GM23338 (cell line): ENCODE results near the gene DYRK1A. TPM values are rescaled to one million over a fixed set of nuclear protein-coding genes. Genes with fewer than 3 reads are reported as not detected.
A peak's percentile ranks its signal among the peaks of the same experiment; 100 is the strongest.

Experiments used
- ATAC-seq: fragments of 200-7000 bp; cut with Tn5 transposase; 3 replicates; pipeline ENCODE4 v1.9.1; 2020
- DNase-seq: peaks from one replicate; pipeline ENCODE4 v3.0.0-alpha.2; 2015; ENCODE audit warnings: low spot score
- H2AFZ ChIP-seq: fragments of 200-600 bp; sonication (generic); 2 replicates; pipeline ENCODE4 v1.8.0; 2016; ENCODE audit warnings: antibody characterized with exemption, mild to moderate bottlenecking, moderate library complexity
- H3F3A ChIP-seq: fragments of 200-600 bp; sonication (generic); replicated peaks from 2 replicates; pipeline ENCODE4 v1.8.0; 2017; ENCODE audit warnings: antibody characterized with exemption, mixed run types, low read depth
- H3K27ac ChIP-seq: fragments of 200-600 bp; sonication (generic); 2 replicates; pipeline ENCODE4 v1.6.1; 2016; ENCODE audit warnings: low read depth
- H3K27me3 ChIP-seq: fragments of 200-600 bp; sonication (generic); 2 replicates; pipeline ENCODE4 v1.8.0; 2016; ENCODE audit warnings: mild to moderate bottlenecking, mixed run types, moderate library complexity; ENCODE audit not compliant: insufficient read depth
- H3K36me3 ChIP-seq: fragments of 200-600 bp; sonication (generic); 2 replicates; pipeline ENCODE4 v1.8.0; 2016; ENCODE audit warnings: mild to moderate bottlenecking; ENCODE audit not compliant: insufficient read depth
- H3K4me1 ChIP-seq: fragments of 200-600 bp; sonication (generic); 2 replicates; pipeline ENCODE4 v1.8.0; 2016; ENCODE audit warnings: mild to moderate bottlenecking, moderate library complexity; ENCODE audit not compliant: insufficient read depth
- H3K4me2 ChIP-seq: fragments of 200-600 bp; sonication (generic); 2 replicates; pipeline ENCODE4 v1.7.1; 2017; ENCODE audit warnings: mixed run types
- H3K4me3 ChIP-seq: fragments of 200-600 bp; sonication (generic); 2 replicates; pipeline ENCODE4 v1.6.1; 2016; ENCODE audit warnings: mixed run types
- H3K79me2 ChIP-seq: fragments of 200-600 bp; sonication (generic); replicated peaks from 2 replicates; pipeline ENCODE4 v1.8.0; 2017; ENCODE audit warnings: mild to moderate bottlenecking; ENCODE audit not compliant: insufficient read depth
- H3K9me2 ChIP-seq: fragments of 200-600 bp; sonication (generic); 2 replicates; pipeline ENCODE4 v1.8.0; 2017; ENCODE audit not compliant: insufficient read depth
- H4K20me1 ChIP-seq: fragments of 200-600 bp; sonication (generic); replicated peaks from 2 replicates; pipeline ENCODE4 v1.8.0; 2017; ENCODE audit warnings: mild to moderate bottlenecking; ENCODE audit not compliant: insufficient read depth
- H3K27ac Mint-ChIP-seq: 2 replicates; pipeline ENCODE4 v1.8.0; 2020; ENCODE audit warnings: inconsistent platforms, mild to moderate bottlenecking, moderate library complexity, mixed read lengths
- H3K27me3 Mint-ChIP-seq: 3 replicates; pipeline ENCODE4 v1.8.0; 2022; ENCODE audit warnings: low read depth, mild to moderate bottlenecking, moderate library complexity, mixed read lengths, inconsistent platforms; ENCODE audit not compliant: insufficient read depth, poor library complexity
- H3K36me3 Mint-ChIP-seq: 3 replicates; pipeline ENCODE4 v1.8.0; 2021; ENCODE audit warnings: low read depth, mild to moderate bottlenecking, inconsistent platforms, moderate library complexity, mixed read lengths
- H3K4me1 Mint-ChIP-seq: 3 replicates; pipeline ENCODE4 v1.8.0; 2020; ENCODE audit warnings: mild to moderate bottlenecking, inconsistent platforms, mixed read lengths
- H3K4me3 Mint-ChIP-seq: 3 replicates; pipeline ENCODE4 v1.8.0; 2021; ENCODE audit warnings: moderate library complexity, mild to moderate bottlenecking, inconsistent platforms, mixed read lengths
- H3K9me3 Mint-ChIP-seq: 3 replicates; pipeline ENCODE4 v1.8.0; 2020; ENCODE audit warnings: moderate library complexity, mild to moderate bottlenecking, inconsistent platforms, mixed read lengths
- CREB1 ChIP-seq: fragments of 250-450 bp; sonication (Bioruptor Pico); IDR thresholded peaks from 2 replicates; pipeline ENCODE4 v1.5.0; 2020; ENCODE audit warnings: low read depth, mild to moderate bottlenecking, moderate library complexity
- EZH2 ChIP-seq: fragments of 200-600 bp; sonication (generic); IDR thresholded peaks from one replicate; pipeline ENCODE4 v1.8.0; 2017; ENCODE audit warnings: antibody characterized with exemption, mild to moderate bottlenecking, low read depth; ENCODE audit not compliant: unreplicated experiment
- EZH2phosphoT487 ChIP-seq: fragments of 200-600 bp; sonication (generic); IDR thresholded peaks from one replicate; pipeline ENCODE4 v1.8.1; 2018; ENCODE audit warnings: antibody characterized with exemption; ENCODE audit not compliant: unreplicated experiment
- JUNB ChIP-seq: IDR thresholded peaks from one replicate; pipeline ENCODE4 v1.6.1; 2016; ENCODE audit warnings: antibody characterized with exemption; ENCODE audit not compliant: unreplicated experiment
- NANOG ChIP-seq: IDR thresholded peaks from 2 replicates; pipeline ENCODE4 v1.6.1; 2016; ENCODE audit warnings: antibody characterized with exemption, borderline replicate concordance
- POLR2AphosphoS5 ChIP-seq: IDR thresholded peaks from 2 replicates; pipeline ENCODE4 v1.6.1; 2016; ENCODE audit warnings: antibody characterized with exemption, low read depth
- STAT1 ChIP-seq: IDR thresholded peaks from one replicate; pipeline ENCODE4 v1.6.1; 2016; ENCODE audit warnings: antibody characterized with exemption; ENCODE audit not compliant: unreplicated experiment
- ZNF114 ChIP-seq: fragments of 250-450 bp; sonication (Bioruptor Pico); IDR thresholded peaks from 2 replicates; pipeline ENCODE4 v1.5.0; 2020; ENCODE audit warnings: mild to moderate bottlenecking, moderate library complexity
- ZNF331 ChIP-seq: fragments of 250-450 bp; sonication (Bioruptor Pico); IDR thresholded peaks from 2 replicates; pipeline ENCODE4 v1.5.0; 2020; ENCODE audit warnings: low read depth, mild to moderate bottlenecking, moderate library complexity
- polyA plus RNA-seq: library from polyadenylated mRNA; unstranded; fragments of >200 nt; fragmentation: Nextera tagmentation; extraction: Ambion mirVana; gene quantifications from 2 replicates; pipeline ENCODE4 v1.2.1, GENCODE V29; 2016
- total RNA-seq: library from RNA; depleted of rRNA; stranded (reverse); fragments of >200 nt; shearing (Covaris generic); gene quantifications from 2 replicates; pipeline ENCODE4 v1.2.3, GENCODE V29; 2014
- TF ChIP-seq, protein P1 (sequence below): IDR thresholded peaks from one replicate; pipeline ENCODE4 v1.6.1; 2018; ENCODE audit warnings: antibody characterized with exemption; ENCODE audit not compliant: unreplicated experiment
- TF ChIP-seq, protein P2 (sequence below), 2 experiments: fragments of 200-600 bp in 1 of 2; sonication (generic) in 1 of 2; conservative IDR thresholded peaks; 2 replicates each; pipeline versions ENCODE4 v1.5.1 to v1.6.1; 2016 to 2017; ENCODE audit warnings: antibody characterized with exemption in 2 of 2, low read depth in 2 of 2, mild to moderate bottlenecking in 2 of 2, moderate library complexity in 1 of 2
- TF ChIP-seq, protein P3 (sequence below): fragments of 250-450 bp; sonication (Bioruptor Pico); IDR thresholded peaks from 2 replicates; pipeline ENCODE4 v1.5.0; 2020; ENCODE audit warnings: mild to moderate bottlenecking, moderate library complexity
- TF ChIP-seq, protein P4 (sequence below): IDR thresholded peaks from 2 replicates; pipeline ENCODE4 v1.6.1; 2016; ENCODE audit warnings: antibody characterized with exemption

DYRK1A gene
- total and polyA plus RNA-seq, 2 experiments from 2014 or later: 10.3 to 84.7 TPM

DNA sequence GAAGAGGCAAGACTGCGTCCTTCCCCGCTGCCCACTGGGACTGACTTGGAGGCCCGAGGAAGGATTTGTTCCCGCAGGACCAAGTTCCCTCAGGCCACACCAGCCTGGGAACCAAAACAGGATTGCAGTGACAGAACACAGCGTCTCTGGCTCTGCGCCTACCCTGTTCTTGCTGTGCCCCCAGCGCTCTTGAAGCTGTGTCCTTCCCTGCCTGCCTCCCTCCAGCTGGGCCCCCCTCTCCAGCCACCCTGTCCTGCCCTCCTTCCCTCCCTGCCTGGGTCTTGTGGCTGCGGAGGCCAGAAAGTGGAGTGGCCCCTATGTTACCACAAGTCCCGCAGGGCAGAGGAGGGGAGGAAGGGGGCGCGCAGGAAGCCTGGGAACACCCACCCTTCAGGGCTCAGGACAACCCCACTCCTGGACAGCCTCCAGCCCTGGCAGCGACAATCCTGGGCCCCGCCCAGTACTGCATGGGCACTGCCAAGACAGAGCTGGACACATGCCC is 164.9 kb downstream of the DYRK1A start:
- DNase-seq (no peak), ATAC-seq (peak; percentile 20)
- Histone ChIP-seq H3K27me3 (no peaks in the 10 kb centered on the region), H3K4me2 (no peak overlapping the region), H3K27ac (no peak overlapping the region), H3K4me3 (no peak overlapping the region), H3K36me3 (no peaks in the 10 kb centered on the region), H2AFZ (0 out of 2 replicates have a peak overlapping the region, but pooled peaks have one; percentile 52), H3K4me1 (no peaks in the 10 kb centered on the region), H3K79me2 (no peaks in the 10 kb centered on the region), H4K20me1 (no peaks in the 10 kb centered on the region), H3K9me2 (no peaks in the 10 kb centered on the region), H3F3A (no peaks in the 10 kb centered on the region)
- TF ChIP-seq, protein P1, sequence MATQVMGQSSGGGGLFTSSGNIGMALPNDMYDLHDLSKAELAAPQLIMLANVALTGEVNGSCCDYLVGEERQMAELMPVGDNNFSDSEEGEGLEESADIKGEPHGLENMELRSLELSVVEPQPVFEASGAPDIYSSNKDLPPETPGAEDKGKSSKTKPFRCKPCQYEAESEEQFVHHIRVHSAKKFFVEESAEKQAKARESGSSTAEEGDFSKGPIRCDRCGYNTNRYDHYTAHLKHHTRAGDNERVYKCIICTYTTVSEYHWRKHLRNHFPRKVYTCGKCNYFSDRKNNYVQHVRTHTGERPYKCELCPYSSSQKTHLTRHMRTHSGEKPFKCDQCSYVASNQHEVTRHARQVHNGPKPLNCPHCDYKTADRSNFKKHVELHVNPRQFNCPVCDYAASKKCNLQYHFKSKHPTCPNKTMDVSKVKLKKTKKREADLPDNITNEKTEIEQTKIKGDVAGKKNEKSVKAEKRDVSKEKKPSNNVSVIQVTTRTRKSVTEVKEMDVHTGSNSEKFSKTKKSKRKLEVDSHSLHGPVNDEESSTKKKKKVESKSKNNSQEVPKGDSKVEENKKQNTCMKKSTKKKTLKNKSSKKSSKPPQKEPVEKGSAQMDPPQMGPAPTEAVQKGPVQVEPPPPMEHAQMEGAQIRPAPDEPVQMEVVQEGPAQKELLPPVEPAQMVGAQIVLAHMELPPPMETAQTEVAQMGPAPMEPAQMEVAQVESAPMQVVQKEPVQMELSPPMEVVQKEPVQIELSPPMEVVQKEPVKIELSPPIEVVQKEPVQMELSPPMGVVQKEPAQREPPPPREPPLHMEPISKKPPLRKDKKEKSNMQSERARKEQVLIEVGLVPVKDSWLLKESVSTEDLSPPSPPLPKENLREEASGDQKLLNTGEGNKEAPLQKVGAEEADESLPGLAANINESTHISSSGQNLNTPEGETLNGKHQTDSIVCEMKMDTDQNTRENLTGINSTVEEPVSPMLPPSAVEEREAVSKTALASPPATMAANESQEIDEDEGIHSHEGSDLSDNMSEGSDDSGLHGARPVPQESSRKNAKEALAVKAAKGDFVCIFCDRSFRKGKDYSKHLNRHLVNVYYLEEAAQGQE: no peak
- TF ChIP-seq EZH2phosphoT487: no peak
- TF ChIP-seq ZNF114: no peak
- TF ChIP-seq, protein P2, sequence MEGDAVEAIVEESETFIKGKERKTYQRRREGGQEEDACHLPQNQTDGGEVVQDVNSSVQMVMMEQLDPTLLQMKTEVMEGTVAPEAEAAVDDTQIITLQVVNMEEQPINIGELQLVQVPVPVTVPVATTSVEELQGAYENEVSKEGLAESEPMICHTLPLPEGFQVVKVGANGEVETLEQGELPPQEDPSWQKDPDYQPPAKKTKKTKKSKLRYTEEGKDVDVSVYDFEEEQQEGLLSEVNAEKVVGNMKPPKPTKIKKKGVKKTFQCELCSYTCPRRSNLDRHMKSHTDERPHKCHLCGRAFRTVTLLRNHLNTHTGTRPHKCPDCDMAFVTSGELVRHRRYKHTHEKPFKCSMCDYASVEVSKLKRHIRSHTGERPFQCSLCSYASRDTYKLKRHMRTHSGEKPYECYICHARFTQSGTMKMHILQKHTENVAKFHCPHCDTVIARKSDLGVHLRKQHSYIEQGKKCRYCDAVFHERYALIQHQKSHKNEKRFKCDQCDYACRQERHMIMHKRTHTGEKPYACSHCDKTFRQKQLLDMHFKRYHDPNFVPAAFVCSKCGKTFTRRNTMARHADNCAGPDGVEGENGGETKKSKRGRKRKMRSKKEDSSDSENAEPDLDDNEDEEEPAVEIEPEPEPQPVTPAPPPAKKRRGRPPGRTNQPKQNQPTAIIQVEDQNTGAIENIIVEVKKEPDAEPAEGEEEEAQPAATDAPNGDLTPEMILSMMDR (conservative IDR thresholded peaks at IDR 0.05; ENCODE audit: low read depth in 2 of 2): no peak
- TF ChIP-seq CREB1 (CRISPR knock-in tag): no peak
- TF ChIP-seq, protein P3, sequence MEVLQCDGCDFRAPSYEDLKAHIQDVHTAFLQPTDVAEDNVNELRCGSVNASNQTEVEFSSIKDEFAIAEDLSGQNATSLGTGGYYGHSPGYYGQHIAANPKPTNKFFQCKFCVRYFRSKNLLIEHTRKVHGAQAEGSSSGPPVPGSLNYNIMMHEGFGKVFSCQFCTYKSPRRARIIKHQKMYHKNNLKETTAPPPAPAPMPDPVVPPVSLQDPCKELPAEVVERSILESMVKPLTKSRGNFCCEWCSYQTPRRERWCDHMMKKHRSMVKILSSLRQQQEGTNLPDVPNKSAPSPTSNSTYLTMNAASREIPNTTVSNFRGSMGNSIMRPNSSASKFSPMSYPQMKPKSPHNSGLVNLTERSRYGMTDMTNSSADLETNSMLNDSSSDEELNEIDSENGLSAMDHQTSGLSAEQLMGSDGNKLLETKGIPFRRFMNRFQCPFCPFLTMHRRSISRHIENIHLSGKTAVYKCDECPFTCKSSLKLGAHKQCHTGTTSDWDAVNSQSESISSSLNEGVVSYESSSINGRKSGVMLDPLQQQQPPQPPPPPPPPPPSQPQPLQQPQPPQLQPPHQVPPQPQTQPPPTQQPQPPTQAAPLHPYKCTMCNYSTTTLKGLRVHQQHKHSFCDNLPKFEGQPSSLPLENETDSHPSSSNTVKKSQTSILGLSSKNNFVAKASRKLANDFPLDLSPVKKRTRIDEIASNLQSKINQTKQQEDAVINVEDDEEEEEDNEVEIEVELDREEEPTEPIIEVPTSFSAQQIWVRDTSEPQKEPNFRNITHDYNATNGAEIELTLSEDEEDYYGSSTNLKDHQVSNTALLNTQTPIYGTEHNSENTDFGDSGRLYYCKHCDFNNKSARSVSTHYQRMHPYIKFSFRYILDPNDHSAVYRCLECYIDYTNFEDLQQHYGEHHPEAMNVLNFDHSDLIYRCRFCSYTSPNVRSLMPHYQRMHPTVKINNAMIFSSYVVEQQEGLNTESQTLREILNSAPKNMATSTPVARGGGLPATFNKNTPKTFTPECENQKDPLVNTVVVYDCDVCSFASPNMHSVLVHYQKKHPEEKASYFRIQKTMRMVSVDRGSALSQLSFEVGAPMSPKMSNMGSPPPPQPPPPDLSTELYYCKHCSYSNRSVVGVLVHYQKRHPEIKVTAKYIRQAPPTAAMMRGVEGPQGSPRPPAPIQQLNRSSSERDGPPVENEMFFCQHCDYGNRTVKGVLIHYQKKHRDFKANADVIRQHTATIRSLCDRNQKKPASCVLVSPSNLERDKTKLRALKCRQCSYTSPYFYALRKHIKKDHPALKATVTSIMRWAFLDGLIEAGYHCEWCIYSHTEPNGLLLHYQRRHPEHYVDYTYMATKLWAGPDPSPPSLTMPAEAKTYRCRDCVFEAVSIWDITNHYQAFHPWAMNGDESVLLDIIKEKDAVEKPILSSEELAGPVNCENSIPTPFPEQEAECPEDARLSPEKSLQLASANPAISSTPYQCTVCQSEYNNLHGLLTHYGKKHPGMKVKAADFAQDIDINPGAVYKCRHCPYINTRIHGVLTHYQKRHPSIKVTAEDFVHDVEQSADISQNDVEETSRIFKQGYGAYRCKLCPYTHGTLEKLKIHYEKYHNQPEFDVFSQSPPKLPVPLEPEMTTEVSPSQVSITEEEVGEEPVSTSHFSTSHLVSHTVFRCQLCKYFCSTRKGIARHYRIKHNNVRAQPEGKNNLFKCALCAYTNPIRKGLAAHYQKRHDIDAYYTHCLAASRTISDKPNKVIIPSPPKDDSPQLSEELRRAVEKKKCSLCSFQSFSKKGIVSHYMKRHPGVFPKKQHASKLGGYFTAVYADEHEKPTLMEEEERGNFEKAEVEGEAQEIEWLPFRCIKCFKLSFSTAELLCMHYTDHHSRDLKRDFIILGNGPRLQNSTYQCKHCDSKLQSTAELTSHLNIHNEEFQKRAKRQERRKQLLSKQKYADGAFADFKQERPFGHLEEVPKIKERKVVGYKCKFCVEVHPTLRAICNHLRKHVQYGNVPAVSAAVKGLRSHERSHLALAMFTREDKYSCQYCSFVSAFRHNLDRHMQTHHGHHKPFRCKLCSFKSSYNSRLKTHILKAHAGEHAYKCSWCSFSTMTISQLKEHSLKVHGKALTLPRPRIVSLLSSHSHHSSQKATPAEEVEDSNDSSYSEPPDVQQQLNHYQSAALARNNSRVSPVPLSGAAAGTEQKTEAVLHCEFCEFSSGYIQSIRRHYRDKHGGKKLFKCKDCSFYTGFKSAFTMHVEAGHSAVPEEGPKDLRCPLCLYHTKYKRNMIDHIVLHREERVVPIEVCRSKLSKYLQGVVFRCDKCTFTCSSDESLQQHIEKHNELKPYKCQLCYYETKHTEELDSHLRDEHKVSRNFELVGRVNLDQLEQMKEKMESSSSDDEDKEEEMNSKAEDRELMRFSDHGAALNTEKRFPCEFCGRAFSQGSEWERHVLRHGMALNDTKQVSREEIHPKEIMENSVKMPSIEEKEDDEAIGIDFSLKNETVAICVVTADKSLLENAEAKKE (CRISPR knock-in tag): no peak
- no peak for TF ChIP-seq POLR2AphosphoS5
- no peak for TF ChIP-seq STAT1
- no peak for TF ChIP-seq EZH2
- TF ChIP-seq ZNF331 (CRISPR knock-in tag): no peak
- TF ChIP-seq JUNB: no peak
- TF ChIP-seq, protein P4, sequence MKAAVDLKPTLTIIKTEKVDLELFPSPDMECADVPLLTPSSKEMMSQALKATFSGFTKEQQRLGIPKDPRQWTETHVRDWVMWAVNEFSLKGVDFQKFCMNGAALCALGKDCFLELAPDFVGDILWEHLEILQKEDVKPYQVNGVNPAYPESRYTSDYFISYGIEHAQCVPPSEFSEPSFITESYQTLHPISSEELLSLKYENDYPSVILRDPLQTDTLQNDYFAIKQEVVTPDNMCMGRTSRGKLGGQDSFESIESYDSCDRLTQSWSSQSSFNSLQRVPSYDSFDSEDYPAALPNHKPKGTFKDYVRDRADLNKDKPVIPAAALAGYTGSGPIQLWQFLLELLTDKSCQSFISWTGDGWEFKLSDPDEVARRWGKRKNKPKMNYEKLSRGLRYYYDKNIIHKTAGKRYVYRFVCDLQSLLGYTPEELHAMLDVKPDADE: no peak
- no peak for TF ChIP-seq NANOG
- peaks cover 4% of the 10 kb centered on the region for H3K27me3 Mint-ChIP-seq
- no peak overlapping the region for H3K4me3 Mint-ChIP-seq
- no peak overlapping the region for H3K27ac Mint-ChIP-seq
- H3K4me1 Mint-ChIP-seq: peaks cover 3% of the 10 kb centered on the region
- H3K36me3 Mint-ChIP-seq: peaks cover 12% of the 10 kb centered on the region
- H3K9me3 Mint-ChIP-seq: peaks cover 16% of the 10 kb centered on the region
